Neural progenitor cell (in vitro differentiated cells): Measurements from ENCODE around the gene NPY4R2. TPM values are rescaled to one million over a fixed set of nuclear protein-coding genes. Genes with fewer than 3 reads are reported as not detected.
"Not testable (repeated sequence)": the region's sequence is repeated elsewhere in the genome, so short reads cannot be mapped to it uniquely, and the experiment has no call there.

Source experiments
- DNase-seq: peaks from one replicate; pipeline ENCODE4 v3.0.0-alpha.2; 2016; ENCODE audit warnings: low spot score
- H2AFZ ChIP-seq: fragments of 200-600 bp; sonication (generic); replicated peaks from 2 replicates; pipeline ENCODE4 v1.6.1; 2016; ENCODE audit warnings: antibody characterized with exemption
- H3F3A ChIP-seq: fragments of 200-600 bp; sonication (generic); 2 replicates; pipeline ENCODE4 v1.6.1; 2016; ENCODE audit warnings: antibody characterized with exemption, low read depth
- H3K27ac ChIP-seq: fragments of 200-600 bp; sonication (generic); 2 replicates; pipeline ENCODE4 v1.5.1; 2016; ENCODE audit warnings: mild to moderate bottlenecking
- H3K27me3 ChIP-seq: fragments of 200-600 bp; sonication (generic); 2 replicates; pipeline ENCODE4 v1.6.1; 2016; ENCODE audit warnings: mild to moderate bottlenecking, moderate library complexity
- H3K36me3 ChIP-seq: fragments of 200-600 bp; sonication (generic); 2 replicates; pipeline ENCODE4 v1.5.1; 2016
- H3K4me1 ChIP-seq: fragments of 200-600 bp; sonication (generic); 2 replicates; pipeline ENCODE4 v1.6.1; 2016; ENCODE audit warnings: mixed run types
- H3K4me2 ChIP-seq: fragments of 200-600 bp; sonication (generic); 2 replicates; pipeline ENCODE4 v1.6.1; 2016
- H3K4me3 ChIP-seq: fragments of 200-600 bp; sonication (generic); 2 replicates; pipeline ENCODE4 v1.5.1; 2016
- H3K79me2 ChIP-seq: fragments of 200-600 bp; sonication (generic); 2 replicates; pipeline ENCODE4 v1.6.1; 2016; ENCODE audit warnings: low read depth
- H3K9ac ChIP-seq: fragments of 200-600 bp; sonication (generic); 2 replicates; pipeline ENCODE4 v1.6.1; 2016
- H3K9me3 ChIP-seq: fragments of 200-600 bp; sonication (generic); 2 replicates; pipeline ENCODE4 v1.5.1; 2016; ENCODE audit warnings: low read depth
- H4K20me1 ChIP-seq: fragments of 200-600 bp; sonication (generic); 2 replicates; pipeline ENCODE4 v1.6.1; 2016; ENCODE audit warnings: low read depth
- H3K27ac Mint-ChIP-seq: 3 replicates; pipeline ENCODE4 v1.8.0; 2021; ENCODE audit warnings: mixed read lengths
- H3K27me3 Mint-ChIP-seq: 2 replicates; pipeline ENCODE4 v1.8.0; 2022; ENCODE audit warnings: low read depth, mild to moderate bottlenecking, inconsistent platforms, moderate library complexity, mixed read lengths; ENCODE audit not compliant: insufficient read depth
- H3K36me3 Mint-ChIP-seq: 3 replicates; pipeline ENCODE4 v1.8.0; 2021; ENCODE audit warnings: mixed read lengths
- H3K4me1 Mint-ChIP-seq: 3 replicates; pipeline ENCODE4 v1.8.0; 2021; ENCODE audit warnings: mixed read lengths
- H3K4me3 Mint-ChIP-seq: 3 replicates; pipeline ENCODE4 v1.8.0; 2021; ENCODE audit warnings: mild to moderate bottlenecking, moderate library complexity, mixed read lengths
- H3K9me3 Mint-ChIP-seq: 3 replicates; pipeline ENCODE4 v1.8.0; 2020; ENCODE audit warnings: mixed read lengths
- total RNA-seq: library from RNA; depleted of rRNA; stranded (reverse); fragments of >200 nt; gene quantifications from 2 replicates; pipeline ENCODE4 v1.2.3, GENCODE V29; 2015; ENCODE audit warnings: low replicate concordance

NPY4R2 gene
- total RNA-seq, 1 donor from 2014 or later = not detected

GRCh38 chr10:47937634-47938033 is 19.2 kb downstream of the NPY4R2 start:
- not testable (repeated sequence) for H3K4me1 ChIP-seq, H3K4me3 Mint-ChIP-seq, H3K9me3 ChIP-seq, H3K9ac ChIP-seq, H3K36me3 Mint-ChIP-seq, H3K4me2 ChIP-seq, H3K9me3 Mint-ChIP-seq, H3K27ac Mint-ChIP-seq, DNase-seq, H3K4me3 ChIP-seq, H3K4me1 Mint-ChIP-seq, H3K27ac ChIP-seq, H3K79me2 ChIP-seq, H3K27me3 Mint-ChIP-seq, H3K27me3 ChIP-seq, H4K20me1 ChIP-seq, H3F3A ChIP-seq, H2AFZ ChIP-seq, H3K36me3 ChIP-seq

- H3K36me3 ChIP-seq, H3K27ac Mint-ChIP-seq, H4K20me1 ChIP-seq: not testable (repeated sequence)
These were observed 22.4 kb downstream of the NPY4R2 start for GRCh38 chr10:47940821-47941220.

DNA sequence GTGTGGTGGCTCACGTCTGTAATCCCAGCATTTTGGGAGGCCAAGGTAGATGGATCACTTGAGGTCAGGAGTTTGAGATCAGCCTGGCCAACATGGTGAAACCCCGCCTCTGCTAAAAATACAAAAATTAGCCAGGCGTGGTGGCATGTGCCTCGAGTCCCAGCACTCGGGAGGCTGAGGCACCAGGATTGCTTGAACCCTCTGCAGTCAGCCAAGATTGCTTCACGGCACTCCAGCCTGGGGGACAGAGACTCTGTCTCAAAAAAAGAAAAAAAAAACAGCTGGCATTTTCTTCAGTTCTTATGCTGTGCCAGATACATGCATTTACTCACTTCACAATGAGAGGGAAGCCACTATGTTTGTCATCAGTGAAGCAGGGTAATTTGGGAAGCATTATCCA is 22.9 kb downstream of the NPY4R2 start:
- not testable (repeated sequence) for H3F3A ChIP-seq, H3K9ac ChIP-seq, DNase-seq, H3K36me3 ChIP-seq, H3K4me3 ChIP-seq, H2AFZ ChIP-seq, H3K36me3 Mint-ChIP-seq, H3K27me3 ChIP-seq, H3K4me3 Mint-ChIP-seq, H3K9me3 ChIP-seq, H3K4me2 ChIP-seq, H3K27me3 Mint-ChIP-seq, H3K27ac ChIP-seq, H3K27ac Mint-ChIP-seq, H3K9me3 Mint-ChIP-seq, H3K79me2 ChIP-seq, H4K20me1 ChIP-seq, H3K4me1 ChIP-seq, H3K4me1 Mint-ChIP-seq

More at GRCh38 chr10:47940821-47941220, 22.4 kb downstream of the NPY4R2 start:
- not testable (repeated sequence) for H3K4me1 ChIP-seq, H3F3A ChIP-seq, H3K27ac ChIP-seq, H3K36me3 Mint-ChIP-seq, H3K9me3 Mint-ChIP-seq, H3K79me2 ChIP-seq, H3K4me1 Mint-ChIP-seq, H3K27me3 Mint-ChIP-seq, H3K4me3 Mint-ChIP-seq, H3K4me2 ChIP-seq, H2AFZ ChIP-seq, H3K9me3 ChIP-seq, H3K27me3 ChIP-seq, DNase-seq, H3K9ac ChIP-seq, H3K4me3 ChIP-seq

- H2AFZ ChIP-seq, H3K4me2 ChIP-seq, DNase-seq, H4K20me1 ChIP-seq, H3F3A ChIP-seq, H3K4me3 Mint-ChIP-seq, H3K4me1 Mint-ChIP-seq, H3K36me3 Mint-ChIP-seq, H3K9me3 ChIP-seq, H3K9me3 Mint-ChIP-seq, H3K79me2 ChIP-seq, H3K4me3 ChIP-seq, H3K36me3 ChIP-seq, H3K27ac Mint-ChIP-seq, H3K27ac ChIP-seq, H3K27me3 ChIP-seq, H3K27me3 Mint-ChIP-seq, H3K4me1 ChIP-seq, H3K9ac ChIP-seq: not testable (repeated sequence)
These were observed 24.0 kb downstream of the NPY4R2 start for GRCh38 chr10:47942351-47943019.

- not testable (repeated sequence) for H3K9ac ChIP-seq, H3K36me3 ChIP-seq, DNase-seq, H3K27ac ChIP-seq, H3K27me3 Mint-ChIP-seq, H3K9me3 ChIP-seq, H3K4me3 ChIP-seq, H2AFZ ChIP-seq, H3K27ac Mint-ChIP-seq, H4K20me1 ChIP-seq, H3K36me3 Mint-ChIP-seq, H3K79me2 ChIP-seq, H3K4me3 Mint-ChIP-seq, H3K4me1 Mint-ChIP-seq, H3K27me3 ChIP-seq, H3F3A ChIP-seq, H3K4me2 ChIP-seq, H3K4me1 ChIP-seq, H3K9me3 Mint-ChIP-seq
These were observed 24.9 kb downstream of the NPY4R2 start for GRCh38 chr10:47943328-47943727.

DNA sequence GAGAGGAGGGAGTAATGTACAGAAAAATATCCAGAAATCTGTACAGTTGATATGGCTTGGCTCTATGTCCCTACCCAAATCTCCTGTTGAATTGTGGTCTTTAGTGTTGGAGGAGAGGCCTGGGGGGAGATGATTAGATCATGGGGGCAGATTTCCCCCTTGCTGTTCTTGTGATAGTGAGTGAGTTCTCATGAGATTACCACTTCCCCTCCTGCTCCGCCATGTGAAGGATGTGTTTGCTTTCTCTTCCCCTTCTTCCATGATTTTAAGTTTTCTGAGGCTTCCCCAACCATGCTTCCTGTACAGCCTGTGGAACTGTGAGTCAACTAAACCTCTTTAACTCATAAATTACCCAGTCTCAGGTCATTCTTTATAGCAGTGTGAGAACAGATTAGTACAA is 29.0 kb downstream of the NPY4R2 start:
- H3K4me1 Mint-ChIP-seq = not testable (repeated sequence)

DNA sequence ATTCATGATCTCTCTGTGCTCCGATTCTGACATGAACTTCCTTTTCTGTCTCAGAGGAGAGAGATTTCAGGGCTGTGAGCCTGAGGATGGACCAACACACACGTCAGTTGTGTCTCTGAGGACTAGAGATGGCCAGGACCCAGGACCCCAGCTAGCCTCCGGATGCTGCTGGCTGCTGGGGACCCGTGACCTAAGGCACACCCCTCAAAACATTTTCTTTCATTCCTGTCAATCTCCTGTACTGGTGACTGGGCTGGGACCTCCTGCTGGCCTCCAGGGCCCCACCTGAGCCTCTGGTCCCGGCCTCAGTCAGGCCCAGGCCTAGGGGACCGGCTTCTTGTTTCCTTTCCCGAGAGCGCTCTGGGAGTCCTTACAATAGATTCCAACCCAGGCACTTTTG is 38.7 kb downstream of the NPY4R2 start:
- not testable (repeated sequence) for H3K27me3 ChIP-seq, H3K36me3 ChIP-seq, DNase-seq, H3K27ac ChIP-seq, H2AFZ ChIP-seq, H3K27me3 Mint-ChIP-seq, H3K4me1 Mint-ChIP-seq, H3K27ac Mint-ChIP-seq, H3F3A ChIP-seq, H3K36me3 Mint-ChIP-seq, H3K9ac ChIP-seq, H4K20me1 ChIP-seq, H3K79me2 ChIP-seq, H3K4me3 Mint-ChIP-seq, H3K4me2 ChIP-seq, H3K9me3 Mint-ChIP-seq, H3K4me1 ChIP-seq, H3K4me3 ChIP-seq, H3K9me3 ChIP-seq

More for the DNA sequence above, 29.0 kb downstream of the NPY4R2 start:
- not testable (repeated sequence) for H3K36me3 Mint-ChIP-seq, H3K27me3 Mint-ChIP-seq, H3K9ac ChIP-seq, H3K79me2 ChIP-seq, H3K27ac Mint-ChIP-seq, H4K20me1 ChIP-seq, H3K4me3 ChIP-seq, H3K36me3 ChIP-seq, H3K9me3 Mint-ChIP-seq, H3K27ac ChIP-seq, H2AFZ ChIP-seq, H3F3A ChIP-seq, H3K4me2 ChIP-seq, H3K9me3 ChIP-seq, H3K27me3 ChIP-seq, DNase-seq, H3K4me1 ChIP-seq, H3K4me3 Mint-ChIP-seq

DNA sequence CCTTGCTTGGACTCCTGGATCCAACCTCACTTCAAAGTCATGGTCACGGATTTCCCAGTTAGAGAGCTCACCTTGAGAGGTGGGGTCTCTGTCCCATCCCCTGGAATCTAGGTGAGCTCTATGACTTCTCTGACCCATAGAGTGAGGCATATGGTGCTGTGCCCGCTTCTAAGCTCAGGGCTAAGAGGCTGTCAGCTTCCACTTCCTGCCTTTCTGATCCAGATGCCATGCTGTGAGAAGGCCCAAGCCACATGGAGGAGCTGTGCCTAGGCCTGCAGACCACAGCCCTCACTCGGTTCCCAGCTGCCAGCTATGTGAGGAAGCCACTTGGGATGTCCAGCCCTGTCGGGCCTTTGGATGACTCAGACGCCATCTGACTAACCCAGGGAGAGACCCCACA is 41.2 kb downstream of the NPY4R2 start:
- H3K4me3 Mint-ChIP-seq, H3K9me3 Mint-ChIP-seq, H3K79me2 ChIP-seq, H3K4me2 ChIP-seq, H3K36me3 Mint-ChIP-seq, H3K4me1 Mint-ChIP-seq, H3K27me3 ChIP-seq, H4K20me1 ChIP-seq, H3F3A ChIP-seq, H3K36me3 ChIP-seq, H3K4me3 ChIP-seq, H3K4me1 ChIP-seq, H3K9me3 ChIP-seq, H2AFZ ChIP-seq, H3K27ac ChIP-seq, H3K9ac ChIP-seq, H3K27ac Mint-ChIP-seq, H3K27me3 Mint-ChIP-seq, DNase-seq: not testable (repeated sequence)
